H9 (cell line): ENCODE data around the gene C3orf70. TPM values are rescaled to one million over a fixed set of nuclear protein-coding genes. Genes with fewer than 3 reads are reported as not detected.

ENCODE experiments used
- DNase-seq: peaks from one replicate; pipeline ENCODE4 v3.0.0-alpha.2; 2017
- H2AFZ ChIP-seq: one replicate; pipeline ENCODE4 v1.6.1; 2013; ENCODE audit warnings: mild to moderate bottlenecking, low read length, control low read depth, moderate library complexity
- H2AK5ac ChIP-seq: 2 replicates; pipeline ENCODE4 v1.6.1; 2013; ENCODE audit warnings: low read length, control low read depth, mixed read lengths; ENCODE audit not compliant: insufficient read length
- H2BK120ac ChIP-seq: one replicate; pipeline ENCODE4 v1.6.1; 2013; ENCODE audit warnings: low read depth, mild to moderate bottlenecking, low read length, control low read depth, inconsistent platforms; ENCODE audit not compliant: poor library complexity, severe bottlenecking
- H2BK12ac ChIP-seq: 2 replicates; pipeline ENCODE4 v1.6.1; 2013; ENCODE audit warnings: low read length, control low read depth, mixed read lengths, low read depth; ENCODE audit not compliant: insufficient read length
- H2BK15ac ChIP-seq: 2 replicates; pipeline ENCODE4 v1.6.1; 2013; ENCODE audit warnings: low read depth, low read length, control low read depth
- H2BK20ac ChIP-seq: one replicate; pipeline ENCODE4 v1.6.1; 2013; ENCODE audit warnings: low read depth, mild to moderate bottlenecking, low read length, control low read depth, inconsistent platforms; ENCODE audit not compliant: poor library complexity, severe bottlenecking
- H2BK5ac ChIP-seq: 2 replicates; pipeline ENCODE4 v1.6.1; 2013; ENCODE audit warnings: low read length, control low read depth, mixed read lengths; ENCODE audit not compliant: insufficient read length
- H3K14ac ChIP-seq: 2 replicates; pipeline ENCODE4 v1.6.1; 2013; ENCODE audit warnings: low read length, control low read depth; ENCODE audit not compliant: insufficient read depth
- H3K18ac ChIP-seq: 2 replicates; pipeline ENCODE4 v1.6.1; 2013; ENCODE audit warnings: low read depth, mild to moderate bottlenecking, mixed read lengths, low read length, control low read depth; ENCODE audit not compliant: insufficient read length
- H3K23ac ChIP-seq: 2 replicates; pipeline ENCODE4 v1.6.1; 2013; ENCODE audit warnings: low read length, control low read depth, mixed read lengths, low read depth; ENCODE audit not compliant: insufficient read length
- H3K23me2 ChIP-seq: 2 replicates; pipeline ENCODE4 v1.6.1; 2013; ENCODE audit warnings: low read depth, mild to moderate bottlenecking, mixed read lengths, low read length, control low read depth; ENCODE audit not compliant: insufficient read length, poor library complexity, severe bottlenecking
- H3K27ac ChIP-seq: 2 replicates; pipeline ENCODE4 v1.5.1; 2013; ENCODE audit warnings: low read length, control low read depth, mixed read lengths, low read depth; ENCODE audit not compliant: insufficient read length
- H3K27me3 ChIP-seq: 2 replicates; pipeline ENCODE4 v1.6.1; 2013; ENCODE audit warnings: low read length, control low read depth, inconsistent platforms; ENCODE audit not compliant: insufficient read depth
- H3K4ac ChIP-seq: 2 replicates; pipeline ENCODE4 v1.6.1; 2013; ENCODE audit warnings: low read depth, mild to moderate bottlenecking, control low read depth, inconsistent platforms, low read length, moderate library complexity
- H3K4me1 ChIP-seq: 2 replicates; pipeline ENCODE4 v1.6.1; 2013; ENCODE audit warnings: low read length, control low read depth, inconsistent platforms; ENCODE audit not compliant: insufficient read depth
- H3K4me2 ChIP-seq: 2 replicates; pipeline ENCODE4 v1.6.1; 2013; ENCODE audit warnings: low read length, control low read depth, mixed read lengths; ENCODE audit not compliant: insufficient read length, insufficient read depth
- H3K56ac ChIP-seq: 2 replicates; pipeline ENCODE4 v1.6.1; 2013; ENCODE audit warnings: low read depth, mild to moderate bottlenecking, mixed read lengths, low read length, control low read depth; ENCODE audit not compliant: insufficient read length
- H3K79me1 ChIP-seq: 2 replicates; pipeline ENCODE4 v1.6.1; 2013; ENCODE audit warnings: low read depth, mild to moderate bottlenecking, moderate library complexity, low read length, control low read depth, inconsistent platforms; ENCODE audit not compliant: insufficient read depth, poor library complexity, severe bottlenecking
- H3K79me2 ChIP-seq: 2 replicates; pipeline ENCODE4 v1.6.1; 2013; ENCODE audit warnings: low read length, control low read depth, inconsistent platforms; ENCODE audit not compliant: insufficient read depth
- H3K9ac ChIP-seq: 2 replicates; pipeline ENCODE4 v1.6.1; 2013; ENCODE audit warnings: low read length, control low read depth, mixed read lengths; ENCODE audit not compliant: insufficient read length; ENCODE audit errors: extremely low read depth
- H3K9me3 ChIP-seq: one replicate; pipeline ENCODE4 v1.6.1; 2013; ENCODE audit warnings: low read depth, low read length, inconsistent platforms; ENCODE audit not compliant: control insufficient read depth
- H3T11ph ChIP-seq: one replicate; pipeline ENCODE4 v1.6.1; 2013; ENCODE audit warnings: mild to moderate bottlenecking, low read length, control low read depth, inconsistent platforms
- H4K20me1 ChIP-seq: one replicate; pipeline ENCODE4 v1.6.1; 2013; ENCODE audit not compliant: control insufficient read depth, insufficient read length, insufficient read depth
- H4K5ac ChIP-seq: 2 replicates; pipeline ENCODE4 v1.6.1; 2013; ENCODE audit warnings: low read depth, mild to moderate bottlenecking, mixed read lengths, low read length, control low read depth; ENCODE audit not compliant: insufficient read length
- H4K8ac ChIP-seq: replicated peaks from 2 replicates; pipeline ENCODE4 v1.6.1; 2013; ENCODE audit warnings: low read length, control low read depth, mixed read lengths, low read depth; ENCODE audit not compliant: insufficient read length
- H4K91ac ChIP-seq: 2 replicates; pipeline ENCODE4 v1.6.1; 2013; ENCODE audit warnings: low read depth, mild to moderate bottlenecking, moderate library complexity, mixed read lengths, low read length, control low read depth; ENCODE audit not compliant: insufficient read length
- H3K27ac Mint-ChIP-seq, 3 experiments: 2 replicates in 2 of 3; 3 replicates in 1 of 3; pipeline ENCODE4 v1.8.0; 2020 to 2021; ENCODE audit warnings: mixed read lengths in 3 of 3, mild to moderate bottlenecking in 1 of 3, moderate library complexity in 1 of 3
- H3K27me3 Mint-ChIP-seq: 2 replicates; pipeline ENCODE4 v1.8.0; 2021; ENCODE audit warnings: low read depth, mild to moderate bottlenecking, moderate library complexity, mixed read lengths
- H3K36me3 Mint-ChIP-seq, 3 experiments: 2 replicates in 2 of 3; 3 replicates in 1 of 3; pipeline ENCODE4 v1.8.0; 2020 to 2021; ENCODE audit warnings: low read depth in 3 of 3, mixed read lengths in 3 of 3; ENCODE audit not compliant: insufficient read depth in 1 of 3
- H3K4me1 Mint-ChIP-seq, 2 experiments: 2 replicates each; pipeline ENCODE4 v1.8.0; 2020; ENCODE audit warnings: mixed read lengths in 2 of 2
- H3K4me3 Mint-ChIP-seq, 2 experiments: 2 replicates in 1 of 2; 3 replicates in 1 of 2; pipeline ENCODE4 v1.8.0; 2020 to 2021; ENCODE audit warnings: mild to moderate bottlenecking in 2 of 2, mixed read lengths in 2 of 2, moderate library complexity in 1 of 2
- H3K9me3 Mint-ChIP-seq, 2 experiments: 2 replicates in 1 of 2; 3 replicates in 1 of 2; pipeline ENCODE4 v1.8.0; 2020; ENCODE audit warnings: mild to moderate bottlenecking in 2 of 2, mixed read lengths in 2 of 2, moderate library complexity in 1 of 2
- total RNA-seq: library from RNA; stranded (reverse); gene quantifications from 2 replicates; pipeline ENCODE4 v1.2.1, GENCODE V29; 2021
- TF ChIP-seq, protein P1 (sequence below): fragments of 200-600 bp; sonication (generic); conservative IDR thresholded peaks from 3 replicates; pipeline ENCODE4 v1.8.0; 2021; ENCODE audit warnings: antibody characterized with exemption, mild to moderate bottlenecking

The C3orf70 gene
- total RNA-seq, 1 experiment from 2014 or later, result 0.52 TPM

- Histone ChIP-seq H2AFZ (no peak overlapping the region), H2BK120ac (no peak overlapping the region), H3K9ac (no peak overlapping the region), H2BK15ac (no peak overlapping the region), H3K4ac (no peak overlapping the region), H3K14ac (no peak overlapping the region), H3K27ac (no peak overlapping the region), H3K56ac (no peak overlapping the region), H3K4me1 (no peaks in the 10 kb centered on the region), H3K23ac (no peak overlapping the region), H3K79me2 (no peaks in the 10 kb centered on the region), H2AK5ac (no peak overlapping the region), H3K27me3 (no peaks in the 10 kb centered on the region), H2BK5ac (no peak overlapping the region), H3K18ac (no peak overlapping the region), H2BK20ac (no peak overlapping the region), H3T11ph (no peak overlapping the region), H3K4me2 (no peak overlapping the region), H4K8ac (no peak overlapping the region), H2BK12ac (no peak overlapping the region), H3K79me1 (no peaks in the 10 kb centered on the region), H4K20me1 (no peaks in the 10 kb centered on the region), H4K91ac (no peak overlapping the region), H3K23me2 (no peaks in the 10 kb centered on the region), H4K5ac (no peak overlapping the region), H3K9me3 (no peaks in the 10 kb centered on the region)
- Mint-ChIP-seq H3K36me3 (0 out of 7 replicates have a peak, but pooled peaks cover 0 to 2% (median 0%) of the 10 kb centered on the region in 3 experiments), H3K4me1 (no peaks in the 10 kb centered on the region), H3K4me3 (no peak overlapping the region), H3K27ac (no peak overlapping the region), H3K27me3 (peaks cover 2% of the 10 kb centered on the region; the same call in 1 of the 2 replicates), H3K9me3 (no peaks in the 10 kb centered on the region)
- TF ChIP-seq, protein P1, sequence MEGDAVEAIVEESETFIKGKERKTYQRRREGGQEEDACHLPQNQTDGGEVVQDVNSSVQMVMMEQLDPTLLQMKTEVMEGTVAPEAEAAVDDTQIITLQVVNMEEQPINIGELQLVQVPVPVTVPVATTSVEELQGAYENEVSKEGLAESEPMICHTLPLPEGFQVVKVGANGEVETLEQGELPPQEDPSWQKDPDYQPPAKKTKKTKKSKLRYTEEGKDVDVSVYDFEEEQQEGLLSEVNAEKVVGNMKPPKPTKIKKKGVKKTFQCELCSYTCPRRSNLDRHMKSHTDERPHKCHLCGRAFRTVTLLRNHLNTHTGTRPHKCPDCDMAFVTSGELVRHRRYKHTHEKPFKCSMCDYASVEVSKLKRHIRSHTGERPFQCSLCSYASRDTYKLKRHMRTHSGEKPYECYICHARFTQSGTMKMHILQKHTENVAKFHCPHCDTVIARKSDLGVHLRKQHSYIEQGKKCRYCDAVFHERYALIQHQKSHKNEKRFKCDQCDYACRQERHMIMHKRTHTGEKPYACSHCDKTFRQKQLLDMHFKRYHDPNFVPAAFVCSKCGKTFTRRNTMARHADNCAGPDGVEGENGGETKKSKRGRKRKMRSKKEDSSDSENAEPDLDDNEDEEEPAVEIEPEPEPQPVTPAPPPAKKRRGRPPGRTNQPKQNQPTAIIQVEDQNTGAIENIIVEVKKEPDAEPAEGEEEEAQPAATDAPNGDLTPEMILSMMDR, result no peak
- no peak for DNase-seq
Measured at GRCh38 chr3:185134509-185134908, 18.4 kb downstream of the C3orf70 start.
